Neural cell (in vitro differentiated cells): Measurements from ENCODE around the gene DCHS2. TPM values are rescaled to one million over a fixed set of nuclear protein-coding genes. Genes with fewer than 3 reads are reported as not detected.
A peak's percentile ranks its signal among the peaks of the same experiment; 100 is the strongest.

Experiments
- H2AFZ ChIP-seq: fragments of 200-600, 300-800 bp; sonication (generic), shearing (Covaris generic); 2 replicates; pipeline ENCODE4 v1.6.0; 2014; ENCODE audit warnings: low read depth, mild to moderate bottlenecking, antibody characterized with exemption, low read length, moderate library complexity
- H3F3A ChIP-seq: fragments of 200-600 bp; shearing (Covaris generic); 2 replicates; pipeline ENCODE4 v1.6.1; 2016; ENCODE audit warnings: mild to moderate bottlenecking, moderate library complexity, mixed read lengths, antibody characterized with exemption, low read length; ENCODE audit not compliant: insufficient read depth, poor library complexity, severe bottlenecking
- H3K27ac ChIP-seq: fragments of 200-600, 300-800 bp; sonication (generic), shearing (Covaris generic); 2 replicates; pipeline ENCODE4 v1.5.1; 2014; ENCODE audit warnings: mild to moderate bottlenecking, low read length, moderate library complexity
- H3K27me3 ChIP-seq: fragments of 300-800, 200-600 bp; sonication (generic), shearing (Covaris generic); 2 replicates; pipeline ENCODE4 v1.6.0; 2014; ENCODE audit warnings: mild to moderate bottlenecking, low read depth, low read length, moderate library complexity; ENCODE audit not compliant: insufficient read depth
- H3K36me3 ChIP-seq: fragments of 300-800, 200-600 bp; sonication (generic), shearing (Covaris generic); 2 replicates; pipeline ENCODE4 v1.5.1; 2014; ENCODE audit warnings: mild to moderate bottlenecking, antibody characterized with exemption, low read length, moderate library complexity; ENCODE audit not compliant: insufficient read depth
- H3K4me2 ChIP-seq: fragments of 300-800, 200-600 bp; sonication (generic), shearing (Covaris generic); 2 replicates; pipeline ENCODE4 v1.6.0; 2014; ENCODE audit warnings: mild to moderate bottlenecking, low read length
- H3K4me3 ChIP-seq: fragments of 300-800, 200-600 bp; sonication (generic), shearing (Covaris generic); 2 replicates; pipeline ENCODE4 v1.5.1; 2014; ENCODE audit warnings: mild to moderate bottlenecking, low read length, moderate library complexity
- H3K79me2 ChIP-seq: fragments of 200-600 bp; shearing (Covaris generic); replicated peaks from 2 replicates; pipeline ENCODE4 v1.6.0; 2014; ENCODE audit warnings: mild to moderate bottlenecking, low read length, moderate library complexity; ENCODE audit not compliant: insufficient read depth
- H3K9ac ChIP-seq: fragments of 300-800, 200-600 bp; sonication (generic), shearing (Covaris generic); 2 replicates; pipeline ENCODE4 v1.6.1; 2016; ENCODE audit warnings: mild to moderate bottlenecking, low read length, mixed read lengths
- H3K9me2 ChIP-seq: fragments of 200-600 bp; shearing (Covaris generic); 2 replicates; pipeline ENCODE4 v1.6.1; 2016; ENCODE audit warnings: mild to moderate bottlenecking, low read length, mixed read lengths; ENCODE audit not compliant: insufficient read depth
- H3K9me3 ChIP-seq: fragments of 200-600, 300-800 bp; sonication (generic), shearing (Covaris generic); 2 replicates; pipeline ENCODE4 v1.6.1; 2016; ENCODE audit warnings: mild to moderate bottlenecking, mixed run types, low read length, moderate library complexity, mixed read lengths
- H4K20me1 ChIP-seq: fragments of 200-600 bp; shearing (Covaris generic); 2 replicates; pipeline ENCODE4 v1.6.1; 2016; ENCODE audit warnings: mild to moderate bottlenecking, mixed run types; ENCODE audit not compliant: insufficient read depth
- CTCF ChIP-seq: fragments of 450-650 bp; IDR thresholded peaks from 2 replicates; pipeline ENCODE4 v1.5.1; 2014; ENCODE audit warnings: antibody characterized with exemption, mild to moderate bottlenecking, moderate library complexity; ENCODE audit not compliant: poor library complexity, severe bottlenecking
- EP300 ChIP-seq: fragments of 450-650 bp; conservative IDR thresholded peaks from 2 replicates; pipeline ENCODE4 v1.6.1; 2014; ENCODE audit warnings: antibody characterized with exemption, mild to moderate bottlenecking, moderate library complexity; ENCODE audit not compliant: poor library complexity, severe bottlenecking
- EZH2 ChIP-seq: fragments of 200-600, 300-800 bp; shearing (Covaris generic), sonication (generic); IDR thresholded peaks from 2 replicates; pipeline ENCODE4 v1.6.1; 2014; ENCODE audit warnings: antibody characterized with exemption, low read length, borderline replicate concordance, mild to moderate bottlenecking; ENCODE audit not compliant: insufficient read depth, poor library complexity, severe bottlenecking
- MXI1 ChIP-seq: fragments of 450-650 bp; conservative IDR thresholded peaks from 2 replicates; pipeline ENCODE4 v1.6.1; 2014; ENCODE audit warnings: antibody characterized with exemption, mild to moderate bottlenecking; ENCODE audit not compliant: poor library complexity, severe bottlenecking
- POLR2AphosphoS5 ChIP-seq: IDR thresholded peaks from 2 replicates; pipeline ENCODE4 v1.6.1; 2012
- RAD21 ChIP-seq: fragments of 450-650 bp; conservative IDR thresholded peaks from 2 replicates; pipeline ENCODE4 v1.6.1; 2014; ENCODE audit warnings: antibody characterized with exemption, mild to moderate bottlenecking, moderate library complexity
- SMC3 ChIP-seq: fragments of 450-650 bp; conservative IDR thresholded peaks from 2 replicates; pipeline ENCODE4 v1.6.1; 2014; ENCODE audit warnings: antibody characterized with exemption, mild to moderate bottlenecking, moderate library complexity; ENCODE audit not compliant: poor library complexity
- TAF1 ChIP-seq: IDR thresholded peaks from 2 replicates; pipeline ENCODE4 v1.6.1; 2012; ENCODE audit warnings: low read depth
- polyA plus RNA-seq: library from polyadenylated mRNA; depleted of rRNA; stranded (reverse); fragments of >200 nt; gene quantifications from 2 replicates; pipeline ENCODE4 v1.2.3, GENCODE V29; 2014
- TF ChIP-seq, protein P1 (sequence below): IDR thresholded peaks from 2 replicates; pipeline ENCODE4 v1.6.1; 2012; ENCODE audit warnings: borderline replicate concordance

Gene DCHS2
- polyA plus RNA-seq, 1 donor from 2014 or later = 1.6 TPM

DNA sequence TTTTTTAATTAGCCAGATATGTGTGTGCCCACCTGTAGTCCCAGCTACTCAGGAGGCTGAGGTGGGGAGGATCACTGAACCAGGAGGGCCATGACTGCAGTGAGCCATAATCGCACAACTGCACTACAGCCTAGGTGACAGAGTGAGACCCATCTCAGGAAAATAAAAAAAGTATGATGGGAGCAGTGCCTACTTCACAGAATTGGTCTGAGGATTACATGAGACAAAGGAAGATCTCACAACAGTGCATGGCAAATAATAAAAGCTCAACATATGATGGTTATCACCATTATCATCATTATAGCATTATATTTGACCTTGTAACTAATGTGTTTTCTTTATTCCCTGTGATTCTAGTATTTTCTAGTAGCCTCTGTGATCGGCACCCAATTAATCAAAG is 19.9 kb upstream of the DCHS2 start:
- no peak overlapping the region for H3K9ac ChIP-seq
- no peaks in the 10 kb centered on the region for H3K27me3 ChIP-seq
- TF ChIP-seq TAF1 (no peak), SMC3 (no peak)
- no peaks in the 10 kb centered on the region for H3K9me2 ChIP-seq
- H3K4me3 ChIP-seq = no peak overlapping the region
- H3F3A ChIP-seq = no peaks in the 10 kb centered on the region
- H3K9me3 ChIP-seq = no peaks in the 10 kb centered on the region
- H4K20me1 ChIP-seq = no peaks in the 10 kb centered on the region
- H3K36me3 ChIP-seq = no peaks in the 10 kb centered on the region
- no peak overlapping the region for H3K27ac ChIP-seq
- H2AFZ ChIP-seq = no peak overlapping the region
- H3K4me2 ChIP-seq = no peak overlapping the region
- no peaks in the 10 kb centered on the region for H3K79me2 ChIP-seq

- Histone ChIP-seq H3F3A (no peaks in the 10 kb centered on the region), H3K9me2 (no peaks in the 10 kb centered on the region), H3K79me2 (no peaks in the 10 kb centered on the region), H3K27ac (no peak overlapping the region), H3K36me3 (no peaks in the 10 kb centered on the region), H2AFZ (no peak overlapping the region), H3K9ac (no peak overlapping the region), H3K4me3 (no peak overlapping the region), H3K9me3 (no peaks in the 10 kb centered on the region), H4K20me1 (no peaks in the 10 kb centered on the region), H3K27me3 (no peaks in the 10 kb centered on the region), H3K4me2 (no peak overlapping the region)
- TF ChIP-seq SMC3 = no peak
- no peak for TF ChIP-seq CTCF
- no peak for TF ChIP-seq TAF1
- TF ChIP-seq POLR2AphosphoS5 = no peak
- TF ChIP-seq MXI1 = no peak
- TF ChIP-seq RAD21 = no peak
- TF ChIP-seq, protein P1, sequence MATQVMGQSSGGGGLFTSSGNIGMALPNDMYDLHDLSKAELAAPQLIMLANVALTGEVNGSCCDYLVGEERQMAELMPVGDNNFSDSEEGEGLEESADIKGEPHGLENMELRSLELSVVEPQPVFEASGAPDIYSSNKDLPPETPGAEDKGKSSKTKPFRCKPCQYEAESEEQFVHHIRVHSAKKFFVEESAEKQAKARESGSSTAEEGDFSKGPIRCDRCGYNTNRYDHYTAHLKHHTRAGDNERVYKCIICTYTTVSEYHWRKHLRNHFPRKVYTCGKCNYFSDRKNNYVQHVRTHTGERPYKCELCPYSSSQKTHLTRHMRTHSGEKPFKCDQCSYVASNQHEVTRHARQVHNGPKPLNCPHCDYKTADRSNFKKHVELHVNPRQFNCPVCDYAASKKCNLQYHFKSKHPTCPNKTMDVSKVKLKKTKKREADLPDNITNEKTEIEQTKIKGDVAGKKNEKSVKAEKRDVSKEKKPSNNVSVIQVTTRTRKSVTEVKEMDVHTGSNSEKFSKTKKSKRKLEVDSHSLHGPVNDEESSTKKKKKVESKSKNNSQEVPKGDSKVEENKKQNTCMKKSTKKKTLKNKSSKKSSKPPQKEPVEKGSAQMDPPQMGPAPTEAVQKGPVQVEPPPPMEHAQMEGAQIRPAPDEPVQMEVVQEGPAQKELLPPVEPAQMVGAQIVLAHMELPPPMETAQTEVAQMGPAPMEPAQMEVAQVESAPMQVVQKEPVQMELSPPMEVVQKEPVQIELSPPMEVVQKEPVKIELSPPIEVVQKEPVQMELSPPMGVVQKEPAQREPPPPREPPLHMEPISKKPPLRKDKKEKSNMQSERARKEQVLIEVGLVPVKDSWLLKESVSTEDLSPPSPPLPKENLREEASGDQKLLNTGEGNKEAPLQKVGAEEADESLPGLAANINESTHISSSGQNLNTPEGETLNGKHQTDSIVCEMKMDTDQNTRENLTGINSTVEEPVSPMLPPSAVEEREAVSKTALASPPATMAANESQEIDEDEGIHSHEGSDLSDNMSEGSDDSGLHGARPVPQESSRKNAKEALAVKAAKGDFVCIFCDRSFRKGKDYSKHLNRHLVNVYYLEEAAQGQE = no peak
- TF ChIP-seq EZH2 = no peak
- TF ChIP-seq EP300 = no peak
Measured at GRCh38 chr4:154507156-154507555, 15.6 kb upstream of the DCHS2 start.

DNA sequence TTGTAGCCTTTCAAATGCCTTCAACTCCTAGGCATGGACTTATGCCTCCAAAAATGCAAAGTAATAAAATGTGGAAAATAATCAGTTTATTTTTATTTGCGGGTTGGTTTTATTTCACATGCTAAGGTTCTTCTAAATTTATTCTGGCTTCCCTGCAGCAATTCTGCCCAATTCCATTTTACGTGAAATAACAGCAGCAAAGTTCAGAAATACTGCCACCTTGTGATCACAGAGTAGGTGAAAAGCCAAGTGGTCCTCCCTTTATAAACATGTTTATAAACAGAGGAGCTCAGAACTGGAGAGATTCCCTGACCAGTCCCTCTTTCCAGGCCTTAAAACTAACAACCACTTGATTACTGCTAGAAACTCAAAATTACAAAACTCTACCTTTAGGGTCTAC is 14.7 kb upstream of the DCHS2 start:
- Histone ChIP-seq H3K9me2 (no peaks in the 10 kb centered on the region), H2AFZ (no peak overlapping the region), H3F3A (no peaks in the 10 kb centered on the region), H4K20me1 (no peaks in the 10 kb centered on the region), H3K9me3 (no peaks in the 10 kb centered on the region), H3K4me2 (no peak overlapping the region), H3K79me2 (no peaks in the 10 kb centered on the region), H3K27me3 (no peaks in the 10 kb centered on the region), H3K27ac (no peak overlapping the region), H3K4me3 (no peak overlapping the region), H3K36me3 (no peaks in the 10 kb centered on the region), H3K9ac (no peak overlapping the region)
- no peak for TF ChIP-seq MXI1
- peak; percentile 80 for TF ChIP-seq RAD21
- peak; percentile 87 for TF ChIP-seq SMC3
- TF ChIP-seq POLR2AphosphoS5 = no peak
- no peak for TF ChIP-seq TAF1
- no peak for TF ChIP-seq EZH2
- TF ChIP-seq, protein P1 = no peak
- peak; percentile 79 for TF ChIP-seq CTCF
